IMR-90 (cell line): ENCODE results near the gene FAH. TPM values are rescaled to one million over a fixed set of nuclear protein-coding genes. Genes with fewer than 3 reads are reported as not detected.

Experiments used
- ATAC-seq: fragments of 200-7000 bp; cut with Tn5 transposase; 2 replicates; pipeline ENCODE4 v1.9.1; 2020; ENCODE audit warnings: low read depth, mild to moderate bottlenecking, moderate library complexity
- BruUV-seq: library from RNA; stranded (reverse); fragments of 400-500 nt; replicated peaks from 2 replicates; lab custom pipeline; 2021; lab: Mats Ljungman, UMichigan
- CTCF ChIA-PET: fragments of 300-600 bp; formaldehyde crosslinking; extraction: SDS; loops from one replicate; lab custom pipeline; 2021; ENCODE audit warnings: antibody characterized with exemption; lab: Yijun Ruan, JAX
- POLR2A ChIA-PET: fragments of 300-600 bp; sonication (Branson Sonifier 250); formaldehyde crosslinking; loops from one replicate; lab custom pipeline; 2022; ENCODE audit warnings: antibody characterized with exemption; ENCODE audit not compliant: unreplicated experiment; lab: Charles Lee
- DNase-seq: peaks from one replicate; pipeline ENCODE4 v3.0.0; 2013
- H2AFZ ChIP-seq: replicated peaks from 2 replicates; pipeline ENCODE3; 2013; ENCODE audit warnings: low read length, mild to moderate bottlenecking; ENCODE audit not compliant: poor library complexity
- H2AK5ac ChIP-seq: 2 replicates; pipeline ENCODE4 v1.6.1; 2013; ENCODE audit warnings: low read depth, low read length, inconsistent platforms
- H2AK9ac ChIP-seq: replicated peaks from 2 replicates; pipeline ENCODE3; 2013; ENCODE audit warnings: mild to moderate bottlenecking, low read depth, low read length, moderate library complexity; ENCODE audit not compliant: poor library complexity
- H2BK120ac ChIP-seq: 2 replicates; pipeline ENCODE4 v1.6.1; 2013; ENCODE audit warnings: low read depth, low read length, inconsistent platforms
- H2BK15ac ChIP-seq: 3 replicates; pipeline ENCODE4 v1.6.1; 2013; ENCODE audit warnings: low read depth, low read length, inconsistent platforms
- H2BK20ac ChIP-seq: 2 replicates; pipeline ENCODE4 v1.6.1; 2013; ENCODE audit warnings: low read depth, mild to moderate bottlenecking, inconsistent platforms, low read length, moderate library complexity
- H2BK5ac ChIP-seq: 2 replicates; pipeline ENCODE4 v1.6.1; 2013; ENCODE audit warnings: mild to moderate bottlenecking, low read depth, low read length, inconsistent platforms; ENCODE audit not compliant: poor library complexity, severe bottlenecking
- H3K14ac ChIP-seq: replicated peaks from 2 replicates; pipeline ENCODE4 v1.6.1; 2013; ENCODE audit warnings: low read depth, low read length, inconsistent platforms
- H3K18ac ChIP-seq: 2 replicates; pipeline ENCODE4 v1.6.1; 2013; ENCODE audit warnings: low read depth, low read length, control low read depth
- H3K23ac ChIP-seq: 2 replicates; pipeline ENCODE4 v1.6.1; 2013; ENCODE audit warnings: low read depth, low read length, inconsistent platforms
- H3K27ac ChIP-seq: 2 replicates; pipeline ENCODE4 v1.5.1; 2013; ENCODE audit warnings: mild to moderate bottlenecking, control low read depth, low read length; ENCODE audit not compliant: insufficient read depth
- H3K27me3 ChIP-seq: 2 replicates; pipeline ENCODE4 v1.6.1; 2013; ENCODE audit warnings: low read length; ENCODE audit not compliant: control insufficient read depth, insufficient read depth
- H3K36me3 ChIP-seq: 2 replicates; pipeline ENCODE4 v1.6.1; 2013; ENCODE audit warnings: low read length, mixed read lengths; ENCODE audit not compliant: control insufficient read depth, insufficient read depth
- H3K4ac ChIP-seq: 2 replicates; pipeline ENCODE4 v1.6.1; 2013; ENCODE audit warnings: low read depth, low read length, inconsistent platforms
- H3K4me1 ChIP-seq: 2 replicates; pipeline ENCODE4 v1.6.1; 2013; ENCODE audit warnings: low read length, mixed read lengths; ENCODE audit not compliant: control insufficient read depth, insufficient read depth
- H3K4me2 ChIP-seq: 2 replicates; pipeline ENCODE4 v1.6.1; 2013; ENCODE audit warnings: low read depth, mild to moderate bottlenecking, control low read depth, low read length, moderate library complexity
- H3K4me3 ChIP-seq: 2 replicates; pipeline ENCODE4 v1.5.1; 2013; ENCODE audit warnings: low read depth, mild to moderate bottlenecking, control low read depth, low read length, moderate library complexity; ENCODE audit not compliant: insufficient read depth
- H3K56ac ChIP-seq: 2 replicates; pipeline ENCODE4 v1.6.1; 2013; ENCODE audit warnings: low read length, inconsistent platforms; ENCODE audit not compliant: insufficient read depth; ENCODE audit errors: extremely low read depth
- H3K79me1 ChIP-seq, 2 experiments: 2 replicates each; pipeline ENCODE4 v1.6.1; 2013; ENCODE audit warnings: low read length in 2 of 2, inconsistent platforms in 1 of 2, low read depth in 1 of 2
- H3K9ac ChIP-seq: 2 replicates; pipeline ENCODE4 v1.6.1; 2013; ENCODE audit warnings: low read depth, low read length, control low read depth
- H3K9me1 ChIP-seq: 2 replicates; pipeline ENCODE4 v1.6.1; 2013; ENCODE audit warnings: low read length, inconsistent platforms; ENCODE audit not compliant: insufficient read depth
- H3K9me3 ChIP-seq: 2 replicates; pipeline ENCODE4 v1.6.1; 2013; ENCODE audit warnings: low read length; ENCODE audit not compliant: control insufficient read depth, insufficient read depth
- H4K20me1 ChIP-seq: 2 replicates; pipeline ENCODE4 v1.6.1; 2013; ENCODE audit warnings: low read length, inconsistent platforms; ENCODE audit not compliant: insufficient read depth
- H4K5ac ChIP-seq: 2 replicates; pipeline ENCODE4 v1.6.1; 2013; ENCODE audit warnings: mild to moderate bottlenecking, low read depth, low read length, control low read depth
- H4K8ac ChIP-seq, 2 experiments: 2 replicates each; pipeline ENCODE4 v1.6.1; 2013; ENCODE audit warnings: low read depth in 2 of 2, low read length in 2 of 2, control low read depth in 1 of 2, inconsistent platforms in 1 of 2
- H4K91ac ChIP-seq: 2 replicates; pipeline ENCODE4 v1.6.1; 2013; ENCODE audit warnings: low read depth, low read length, inconsistent platforms; ENCODE audit not compliant: insufficient read depth
- CEBPB ChIP-seq: IDR thresholded peaks from 2 replicates; pipeline ENCODE4 v1.6.1; 2012; ENCODE audit warnings: low read depth, low read length, improper control_type of control experiment
- CHD1 ChIP-seq: IDR thresholded peaks from 2 replicates; pipeline ENCODE4 v1.6.1; 2012; ENCODE audit warnings: low read depth, low read length, improper control_type of control experiment
- CTCF ChIP-seq: conservative IDR thresholded peaks from 2 replicates; pipeline ENCODE4 v1.5.1; 2012; ENCODE audit warnings: mild to moderate bottlenecking, low read depth, low read length, improper control_type of control experiment
- FOS ChIP-seq: fragments of 150-350 bp; IDR thresholded peaks from 2 replicates; pipeline ENCODE4 v1.6.1; 2016; ENCODE audit warnings: low read depth, low read length
- MAZ ChIP-seq: IDR thresholded peaks from 2 replicates; pipeline ENCODE4 v1.6.1; 2012; ENCODE audit warnings: low read depth, mild to moderate bottlenecking, low read length, improper control_type of control experiment, moderate library complexity, borderline replicate concordance
- MXI1 ChIP-seq: IDR thresholded peaks from 2 replicates; pipeline ENCODE4 v1.6.1; 2012; ENCODE audit warnings: low read depth, mild to moderate bottlenecking, low read length, moderate library complexity, borderline replicate concordance
- NFE2L2 ChIP-seq: fragments of 150-350 bp; IDR thresholded peaks from 2 replicates; pipeline ENCODE4 v1.6.1; 2016; ENCODE audit warnings: low read depth, mild to moderate bottlenecking, low read length
- POLR2A ChIP-seq: IDR thresholded peaks from 2 replicates; pipeline ENCODE4 v1.6.1; 2012; ENCODE audit warnings: mild to moderate bottlenecking, low read depth, low read length
- RFX5 ChIP-seq: IDR thresholded peaks from 2 replicates; pipeline ENCODE4 v1.8.0; 2012; ENCODE audit warnings: low read depth, mild to moderate bottlenecking, low read length, moderate library complexity
- SMC3 ChIP-seq: fragments of 150-350 bp; IDR thresholded peaks from 2 replicates; pipeline ENCODE4 v1.6.1; 2016; ENCODE audit warnings: low read depth, mild to moderate bottlenecking, antibody characterized with exemption, low read length, moderate library complexity
- USF2 ChIP-seq: fragments of 150-350 bp; IDR thresholded peaks from 2 replicates; pipeline ENCODE4 v1.6.1; 2017; ENCODE audit warnings: mild to moderate bottlenecking, antibody characterized with exemption, low read length, low read depth
- WGBS, 2 experiments: methylation state at CpG; one replicate each; pipeline versions ENCODE4 v1.1.5 to v1.1.7; 2013; ENCODE audit warnings: missing lambda C conversion rate in 2 of 2; ENCODE audit not compliant: insufficient read length in 1 of 2; ENCODE audit errors: extremely low coverage in 2 of 2; 5-methylcytosine and 5-hydroxymethylcytosine counted together
- dilution Hi-C: fragments of 300-500 bp; cut with HindIII; formaldehyde crosslinking; loops from one replicate; pipeline ENCODE4 v1.14.3; 2018; ENCODE audit warnings: low sequenced_read_pairs; ENCODE audit not compliant: unreplicated experiment
- in situ Hi-C: fragments of 300-500 bp; cut with MboI; formaldehyde crosslinking; loops from 3 replicates; pipeline ENCODE4 v1.14.3; 2019; ENCODE audit warnings: low sequenced_read_pairs, inconsistent platforms, mixed read lengths
- intact Hi-C: fragments of 100-400 bp; cut with micrococcal nuclease; formaldehyde crosslinking; loops from 2 replicates; pipeline ENCODE4 v1.10.0; 2022
- polyA plus RNA-seq, 3 experiments: library from polyadenylated mRNA; depleted of rRNA; stranded (reverse); fragments of >200 nt; gene quantifications; 2 replicates each; pipeline ENCODE4 v1.2.3, GENCODE V29; 2012; ENCODE audit warnings: low replicate concordance in 1 of 3
- total RNA-seq: library from RNA; depleted of rRNA; stranded (reverse); fragments of >200 nt; gene quantifications from 2 replicates; pipeline ENCODE4 v1.2.3, GENCODE V29; 2012

The FAH gene
- total and polyA plus RNA-seq, 2 of the 4 experiments (the other 2 are of a cell fraction), result 43.1 to 48.6 TPM

GRCh38 chr15:80201256-80202015 lies 48.6 kb downstream of the FAH start:
- no peak overlapping the region for H4K8ac ChIP-seq
- no peaks in the 10 kb centered on the region for H3K9me3 ChIP-seq
- in situ Hi-C loops, result no loop called here
- no peak overlapping the region for H3K18ac ChIP-seq
- ChIA-PET POLR2A (no interaction called here), CTCF (no interaction called here)
- H4K91ac ChIP-seq, result no peak overlapping the region
- no peak for DNase-seq
- H2AK5ac ChIP-seq, result no peak overlapping the region
- no peak for ATAC-seq
- peaks cover 3% of the 10 kb centered on the region; the same call in 1 of the 2 replicates for H3K9me1 ChIP-seq
- no peak overlapping the region for H3K4ac ChIP-seq
- H2BK5ac ChIP-seq, result no peak overlapping the region
- no TSS peak for BruUV-seq
- no peak overlapping the region for H2BK15ac ChIP-seq
- H3K36me3 ChIP-seq, result no peaks in the 10 kb centered on the region
- no peak overlapping the region for H2BK20ac ChIP-seq
- H4K5ac ChIP-seq, result no peak overlapping the region
- no peak overlapping the region for H2AFZ ChIP-seq
- no peaks in the 10 kb centered on the region for H3K4me1 ChIP-seq
- H3K23ac ChIP-seq, result no peak overlapping the region
- H3K27ac ChIP-seq, result no peak overlapping the region
- no peaks in the 10 kb centered on the region for H4K20me1 ChIP-seq
- no peak overlapping the region for H3K4me2 ChIP-seq
- H2BK120ac ChIP-seq, result no peak overlapping the region
- peaks cover 26% of the 10 kb centered on the region for H3K27me3 ChIP-seq
- H3K79me1 ChIP-seq, result no peaks in the 10 kb centered on the region
- H2AK9ac ChIP-seq, result no peak overlapping the region
- intact Hi-C loops, result no loop called here
- no peak overlapping the region for H3K14ac ChIP-seq
- no peak overlapping the region for H3K4me3 ChIP-seq
- dilution Hi-C loops, result no loop called here
- no peak overlapping the region for H3K9ac ChIP-seq
- 97% methylated on average over 6 of the region's 26 CpGs; no CpG with 5 or more reads in 1 of the 2 experiments for WGBS, 2 experiments
- TF ChIP-seq CEBPB (no peak), MXI1 (no peak), SMC3 (no peak), POLR2A (no peak), CHD1 (no peak), USF2 (no peak), MAZ (no peak), NFE2L2 (no peak), RFX5 (no peak), FOS (no peak), CTCF (no peak)
- no peak overlapping the region for H3K56ac ChIP-seq
